Central memory CD8-positive, alpha-beta T cell (primary cell): ENCODE results near the gene TIMP4.

Experiments
- ATAC-seq: fragments of 150-1000 bp; cut with Tn5 transposase; replicated peaks from 2 replicates; pipeline ENCODE4 v1.10.0; 2022; ENCODE audit warnings: mild to moderate bottlenecking, moderate FRiP score, moderate number of reproducible peaks; ENCODE audit not compliant: poor library complexity, severe bottlenecking; ENCODE audit errors: extremely low read depth
- DNase-seq, 2 donors: peaks; one replicate each; pipeline ENCODE4 v3.0.0; 2021; ENCODE audit warnings: low spot score in 2 of 2
- H3K27ac Mint-ChIP-seq: one replicate; pipeline ENCODE4 v1.8.0; 2022; ENCODE audit warnings: low read depth, mild to moderate bottlenecking, moderate library complexity, mixed read lengths
- H3K27me3 Mint-ChIP-seq: one replicate; pipeline ENCODE4 v1.8.0; 2022; ENCODE audit warnings: mixed read lengths
- H3K36me3 Mint-ChIP-seq: one replicate; pipeline ENCODE4 v1.8.0; 2022; ENCODE audit warnings: mild to moderate bottlenecking, moderate library complexity, mixed read lengths; ENCODE audit not compliant: insufficient read depth
- H3K4me1 Mint-ChIP-seq: one replicate; pipeline ENCODE4 v1.8.0; 2022; ENCODE audit warnings: mixed read lengths
- H3K4me3 Mint-ChIP-seq: one replicate; pipeline ENCODE4 v1.8.0; 2022; ENCODE audit warnings: mild to moderate bottlenecking, moderate library complexity, mixed read lengths
- H3K9me3 Mint-ChIP-seq: one replicate; pipeline ENCODE4 v1.8.0; 2022; ENCODE audit warnings: mixed read lengths

TIMP4 gene

DNA sequence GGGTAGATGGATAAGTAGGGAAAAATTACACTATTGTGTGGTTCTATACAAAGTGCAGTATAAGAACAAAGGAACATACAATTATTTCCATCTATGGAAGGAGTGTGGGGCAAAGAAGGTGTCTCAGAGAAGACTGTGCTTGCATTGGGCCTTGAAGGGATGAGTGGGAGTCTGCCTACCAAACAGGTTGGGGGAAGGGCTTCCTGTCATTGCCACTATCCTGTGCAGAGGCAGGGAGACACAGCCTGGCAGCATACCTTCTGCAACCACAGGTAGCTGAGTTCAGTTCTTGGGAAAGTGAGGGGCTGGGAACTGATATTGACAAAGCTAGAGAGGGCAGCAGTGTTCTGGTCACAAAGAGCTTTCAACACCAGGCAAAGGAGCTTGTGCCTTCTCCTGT is 3.4 kb downstream of the TIMP4 start:
- peaks cover 44% of the 10 kb centered on the region for H3K27me3 Mint-ChIP-seq
- H3K27ac Mint-ChIP-seq = no peak overlapping the region
- no peak overlapping the region for H3K4me3 Mint-ChIP-seq
- no peaks in the 10 kb centered on the region for H3K4me1 Mint-ChIP-seq
- H3K9me3 Mint-ChIP-seq = no peaks in the 10 kb centered on the region
- no peaks in the 10 kb centered on the region for H3K36me3 Mint-ChIP-seq
- no peak for DNase-seq
- no peak for ATAC-seq

- H3K36me3 Mint-ChIP-seq = no peaks in the 10 kb centered on the region
- H3K9me3 Mint-ChIP-seq = no peaks in the 10 kb centered on the region
- DNase-seq = no peak
- peaks cover 41% of the 10 kb centered on the region for H3K27me3 Mint-ChIP-seq
- no peak overlapping the region for H3K27ac Mint-ChIP-seq
- no peak for ATAC-seq
- H3K4me3 Mint-ChIP-seq = no peak overlapping the region
- no peaks in the 10 kb centered on the region for H3K4me1 Mint-ChIP-seq
These were observed 4.6 kb downstream of the TIMP4 start for GRCh38 chr3:12154151-12154550.

DNA sequence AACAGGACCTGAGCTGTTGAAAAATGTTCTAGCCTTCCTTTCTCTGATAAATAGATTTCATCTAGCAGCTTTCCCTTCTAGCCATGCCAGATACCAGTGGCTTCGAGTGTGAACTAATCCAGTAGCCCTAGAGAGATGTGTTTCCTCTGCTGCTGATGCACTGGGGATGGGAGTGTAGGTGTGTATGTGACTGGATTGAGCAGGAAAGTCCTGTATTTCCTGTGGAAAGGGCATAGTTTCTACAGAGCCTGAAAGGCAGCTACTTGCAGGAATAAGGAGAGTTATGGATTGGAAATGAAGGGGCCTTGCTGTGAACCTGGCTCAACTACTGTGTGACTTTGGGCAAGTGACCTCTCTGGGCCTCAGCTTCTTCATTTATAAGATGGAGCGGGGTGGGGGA is 8.6 kb downstream of the TIMP4 start:
- no peak for DNase-seq
- Mint-ChIP-seq H3K27me3 (peaks cover 30% of the 10 kb centered on the region), H3K36me3 (no peaks in the 10 kb centered on the region), H3K9me3 (no peaks in the 10 kb centered on the region), H3K4me1 (no peaks in the 10 kb centered on the region), H3K4me3 (no peak overlapping the region), H3K27ac (no peak overlapping the region)
- ATAC-seq = no peak

DNA sequence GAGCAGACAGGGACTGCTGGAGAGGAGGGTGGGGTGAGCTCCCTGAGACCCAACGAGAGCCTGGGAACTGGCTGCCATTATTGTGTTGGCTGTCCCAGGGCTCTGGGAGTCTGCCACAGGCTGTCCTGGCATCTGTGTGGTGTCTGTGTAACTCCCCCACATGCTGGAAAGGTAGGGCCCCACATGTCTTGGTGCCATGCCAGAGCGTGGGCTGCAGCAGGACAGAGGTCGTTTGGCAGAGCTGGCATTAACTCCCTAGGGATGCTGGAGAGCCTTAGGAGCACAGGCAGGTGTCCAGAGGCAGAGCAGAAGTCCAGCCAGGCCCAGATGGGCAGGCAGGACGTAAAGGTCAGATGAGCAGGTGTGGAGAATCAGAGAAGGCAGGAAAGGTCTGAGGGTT is 9.7 kb downstream of the TIMP4 start:
- Mint-ChIP-seq H3K4me1 (no peaks in the 10 kb centered on the region), H3K9me3 (no peaks in the 10 kb centered on the region), H3K27me3 (peaks cover 30% of the 10 kb centered on the region), H3K36me3 (no peaks in the 10 kb centered on the region), H3K27ac (no peak overlapping the region), H3K4me3 (no peak overlapping the region)
- ATAC-seq = no peak
- DNase-seq = no peak

- Mint-ChIP-seq H3K27ac (no peak overlapping the region), H3K9me3 (no peaks in the 10 kb centered on the region), H3K27me3 (peaks cover 30% of the 10 kb centered on the region), H3K4me1 (no peaks in the 10 kb centered on the region), H3K4me3 (no peak overlapping the region), H3K36me3 (no peaks in the 10 kb centered on the region)
- DNase-seq = no peak
- ATAC-seq = no peak
These were observed 10.3 kb downstream of the TIMP4 start for GRCh38 chr3:12148183-12148940.

GRCh38 chr3:12147049-12147780 is 11.5 kb downstream of the TIMP4 start:
- no peak for ATAC-seq
- no peak for DNase-seq
- no peak overlapping the region for H3K27ac Mint-ChIP-seq
- no peak overlapping the region for H3K4me3 Mint-ChIP-seq
- no peaks in the 10 kb centered on the region for H3K9me3 Mint-ChIP-seq
- H3K27me3 Mint-ChIP-seq = peaks cover 20% of the 10 kb centered on the region
- no peaks in the 10 kb centered on the region for H3K36me3 Mint-ChIP-seq
- H3K4me1 Mint-ChIP-seq = no peaks in the 10 kb centered on the region

GRCh38 chr3:12143949-12144504 is 14.7 kb downstream of the TIMP4 start:
- Mint-ChIP-seq H3K36me3 (no peaks in the 10 kb centered on the region), H3K4me1 (no peaks in the 10 kb centered on the region), H3K4me3 (no peak overlapping the region), H3K27me3 (peaks cover 12% of the 10 kb centered on the region), H3K27ac (no peak overlapping the region), H3K9me3 (no peaks in the 10 kb centered on the region)
- DNase-seq (no peak), ATAC-seq (no peak)

GRCh38 chr3:12142476-12142875 is 16.2 kb downstream of the TIMP4 start:
- DNase-seq = no peak
- Mint-ChIP-seq H3K27me3 (no peaks in the 10 kb centered on the region), H3K36me3 (no peaks in the 10 kb centered on the region), H3K27ac (no peak overlapping the region), H3K4me3 (no peak overlapping the region), H3K9me3 (no peaks in the 10 kb centered on the region), H3K4me1 (no peaks in the 10 kb centered on the region)
- no peak for ATAC-seq

- DNase-seq = no peak
- no peak for ATAC-seq
- no peak overlapping the region for H3K4me3 Mint-ChIP-seq
- no peaks in the 10 kb centered on the region for H3K9me3 Mint-ChIP-seq
- no peaks in the 10 kb centered on the region for H3K27me3 Mint-ChIP-seq
- H3K36me3 Mint-ChIP-seq = no peaks in the 10 kb centered on the region
- no peaks in the 10 kb centered on the region for H3K4me1 Mint-ChIP-seq
- no peak overlapping the region for H3K27ac Mint-ChIP-seq
These were observed 17.4 kb downstream of the TIMP4 start for GRCh38 chr3:12141350-12141749.

GRCh38 chr3:12139111-12139511 is 19.6 kb downstream of the TIMP4 start:
- Mint-ChIP-seq H3K36me3 (no peaks in the 10 kb centered on the region), H3K27me3 (peaks cover 6% of the 10 kb centered on the region), H3K9me3 (no peaks in the 10 kb centered on the region), H3K27ac (no peak overlapping the region), H3K4me1 (no peaks in the 10 kb centered on the region), H3K4me3 (no peak overlapping the region)
- no peak for ATAC-seq
- no peak for DNase-seq

GRCh38 chr3:12138044-12138443 is 20.7 kb downstream of the TIMP4 start:
- DNase-seq (no peak), ATAC-seq (no peak)
- Mint-ChIP-seq H3K9me3 (no peaks in the 10 kb centered on the region), H3K27ac (no peak overlapping the region), H3K27me3 (peaks cover 17% of the 10 kb centered on the region), H3K36me3 (no peaks in the 10 kb centered on the region), H3K4me1 (no peaks in the 10 kb centered on the region), H3K4me3 (no peak overlapping the region)

- Mint-ChIP-seq H3K4me3 (no peak overlapping the region), H3K36me3 (no peaks in the 10 kb centered on the region), H3K27me3 (peaks cover 26% of the 10 kb centered on the region), H3K4me1 (no peaks in the 10 kb centered on the region), H3K9me3 (no peaks in the 10 kb centered on the region), H3K27ac (no peak overlapping the region)
- no peak for DNase-seq
- no peak for ATAC-seq
These were observed 22.3 kb downstream of the TIMP4 start for GRCh38 chr3:12136371-12136770.
